T1000 (cell line): ENCODE results near the gene IL4R.
A peak's percentile ranks its signal among the peaks of the same experiment; 100 is the strongest.
"Not testable (repeated sequence)": the region's sequence is repeated elsewhere in the genome, so short reads cannot be mapped to it uniquely, and the experiment has no call there.

Experiments used
- DNase-seq: peaks from one replicate; lab custom pipeline; 2025; ENCODE audit warnings: mixed read lengths; lab: John Stamatoyannopoulos, UW

The IL4R gene

GRCh38 chr16:27313422-27314160 lies at the start of gene IL4R:
Gene IL4R, plus strand, starts transcription at chr16:27313974. Its CDS starts 26,230 bp downstream, at chr16:27340204.
- peak; percentile 30 for DNase-seq

DNA sequence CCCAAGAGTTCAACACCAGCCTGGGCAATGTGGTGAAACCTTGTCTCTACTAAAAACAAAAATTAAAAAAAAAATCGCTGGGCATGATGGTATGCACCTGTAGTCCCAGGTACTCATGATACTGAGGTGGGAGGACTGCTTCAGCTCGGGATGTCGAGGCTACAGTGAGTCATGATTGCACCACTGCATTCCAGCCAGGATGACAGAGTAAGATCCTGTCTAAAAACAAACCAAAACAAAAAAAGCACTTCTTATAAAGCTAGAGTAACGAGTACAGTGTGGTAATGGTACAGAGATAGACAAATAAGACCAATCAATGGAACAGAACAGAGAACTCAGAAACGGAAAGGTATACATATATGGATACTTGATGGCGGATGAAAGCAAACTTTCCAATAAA lies 49.6 kb upstream of the IL4R start:
- DNase-seq = no peak

DNA sequence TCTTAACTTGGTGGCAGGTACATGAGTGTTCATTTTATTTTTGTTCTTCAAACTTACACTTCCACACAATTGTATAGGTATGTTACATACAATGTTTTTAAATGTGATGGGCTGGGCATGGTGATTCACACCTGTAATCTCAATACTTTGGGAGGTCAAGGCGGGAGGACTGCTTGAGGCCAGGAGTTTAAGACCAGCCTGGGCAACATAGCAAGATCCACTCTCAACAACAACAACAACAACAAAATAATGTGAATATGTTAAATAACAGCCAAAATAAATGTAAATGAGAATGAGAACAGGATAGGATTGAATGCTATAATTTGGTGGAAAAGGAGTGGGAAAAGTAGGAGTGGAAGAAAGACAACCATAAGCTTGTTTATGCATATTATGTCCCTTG lies 47.8 kb upstream of the IL4R start:
- no peak for DNase-seq

GRCh38 chr16:27267037-27267677 lies 46.6 kb upstream of the IL4R start:
- DNase-seq = no peak

DNA sequence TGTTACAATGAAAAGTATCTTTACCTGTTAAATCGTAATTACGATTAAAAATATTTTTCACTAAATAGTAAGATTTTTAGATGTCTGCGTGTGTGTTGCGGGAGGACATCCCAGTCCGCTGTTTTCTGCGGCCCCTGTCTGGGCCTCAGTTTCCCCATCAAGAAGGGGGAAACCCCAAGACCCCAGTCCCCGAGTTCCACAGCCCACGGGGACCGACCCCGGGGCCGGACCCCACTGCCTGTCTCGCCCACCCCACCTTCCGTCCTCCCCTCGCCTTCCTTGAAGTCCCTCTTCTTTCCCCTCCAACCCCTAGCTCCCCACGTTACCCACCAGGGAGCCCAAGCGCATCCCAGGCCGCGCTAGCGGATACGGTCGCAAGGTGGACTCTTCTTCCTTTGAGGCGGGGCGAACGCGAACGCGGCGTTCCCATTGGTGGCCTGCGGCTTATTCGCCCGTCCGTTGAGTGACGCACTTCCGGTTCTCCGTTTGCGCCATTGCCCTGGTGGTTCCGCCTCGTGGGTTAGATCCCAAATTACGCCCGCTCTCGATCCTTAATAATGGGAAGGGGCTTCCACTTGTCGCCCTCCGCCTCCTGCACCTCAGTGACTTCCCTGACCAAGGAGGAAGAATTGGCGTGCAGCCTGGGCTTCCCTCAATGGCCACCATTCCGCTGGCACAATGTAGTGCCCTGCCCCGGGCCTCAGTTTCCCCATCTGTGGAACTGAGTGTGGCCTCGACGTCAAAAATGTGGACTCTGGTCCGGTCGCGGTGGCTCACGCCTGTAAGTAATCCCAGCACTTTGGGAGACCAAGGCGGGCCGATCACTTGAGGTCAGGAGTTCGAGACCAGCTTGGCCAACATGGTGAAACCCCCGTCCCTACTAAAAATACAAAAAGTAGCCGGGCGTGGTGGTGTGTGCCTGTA lies 45.1 kb upstream of the IL4R start, which contains the start of gene NSMCE1:
TSS of gene NSMCE1 (minus strand) at position 397 of the 924 bp plus-strand sequence. CDS start 11,202 bp downstream, outside the sequence.
- peak; percentile 94 for DNase-seq

- DNase-seq = no peak
Measured at GRCh38 chr16:27269300-27270150, 44.2 kb upstream of the IL4R start.

GRCh38 chr16:27270349-27270748 lies 43.4 kb upstream of the IL4R start:
- DNase-seq = no peak

DNA sequence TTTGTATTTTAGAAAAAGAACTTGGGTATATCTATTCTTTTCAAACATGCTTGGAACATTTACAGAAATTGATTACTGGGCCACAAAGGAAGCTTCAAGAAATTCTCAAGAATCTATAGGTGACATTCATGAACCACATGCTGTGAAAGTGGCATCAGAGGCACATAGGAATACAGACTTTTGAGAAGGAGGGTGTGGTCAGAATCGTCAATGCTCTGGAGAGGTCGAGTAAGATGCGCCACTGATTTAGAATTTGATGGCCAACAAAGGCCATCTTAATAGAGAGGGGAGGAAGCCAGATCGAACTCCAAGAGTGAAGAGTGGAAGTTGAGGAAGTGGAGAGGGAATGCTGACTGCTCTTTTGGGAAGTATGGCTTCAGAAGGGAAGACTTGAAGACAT lies 41.7 kb upstream of the IL4R start:
- DNase-seq = no peak

DNA sequence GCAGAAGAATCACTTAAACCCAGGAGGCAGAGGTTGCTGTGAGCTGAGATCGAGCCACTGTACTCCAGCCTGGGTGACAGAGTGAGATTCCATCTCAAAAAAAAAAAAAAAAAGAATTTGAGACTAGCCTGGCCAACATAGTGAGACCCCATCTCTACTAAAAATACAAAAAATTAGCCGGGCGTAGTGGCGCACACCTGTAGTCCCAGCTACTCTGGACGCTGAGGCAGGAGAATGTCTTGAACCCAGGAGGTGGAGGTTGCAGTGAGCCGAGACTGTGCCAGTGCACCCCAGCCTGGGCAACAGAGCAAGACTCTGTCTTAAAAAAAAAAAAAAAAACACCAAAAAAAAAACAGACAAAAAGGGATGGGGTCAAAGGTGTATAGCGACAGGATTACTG lies 41.1 kb upstream of the IL4R start:
- DNase-seq = not testable (repeated sequence)

GRCh38 chr16:27273330-27273669 lies 40.5 kb upstream of the IL4R start:
- DNase-seq = no peak

- peak; percentile 68 for DNase-seq
Measured at GRCh38 chr16:27273670-27274423, 39.9 kb upstream of the IL4R start.

DNA sequence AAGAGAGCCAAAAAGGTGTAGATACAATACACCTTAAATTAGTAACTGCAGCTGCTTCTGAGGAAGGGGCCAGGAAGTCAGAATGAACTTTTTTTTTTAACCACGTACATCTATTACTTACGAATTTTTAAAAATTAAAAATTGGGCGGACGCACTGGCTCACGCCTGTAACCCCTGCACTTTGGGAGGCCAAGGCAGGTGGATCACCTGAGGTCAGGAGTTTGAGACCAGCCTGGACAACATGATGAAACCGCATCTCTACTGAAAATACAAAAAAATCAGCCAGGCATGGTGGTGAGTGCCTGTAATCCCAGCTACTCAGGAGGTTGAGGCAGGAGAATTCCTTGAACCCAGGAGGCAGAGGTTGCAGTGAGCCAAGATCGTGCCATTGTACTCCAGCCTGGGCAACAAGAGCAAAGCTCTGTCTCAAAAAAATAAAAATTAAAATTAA lies 39.3 kb upstream of the IL4R start:
- DNase-seq = not testable (repeated sequence)

GRCh38 chr16:27275394-27275793 lies 38.4 kb upstream of the IL4R start:
- DNase-seq = no peak

DNA sequence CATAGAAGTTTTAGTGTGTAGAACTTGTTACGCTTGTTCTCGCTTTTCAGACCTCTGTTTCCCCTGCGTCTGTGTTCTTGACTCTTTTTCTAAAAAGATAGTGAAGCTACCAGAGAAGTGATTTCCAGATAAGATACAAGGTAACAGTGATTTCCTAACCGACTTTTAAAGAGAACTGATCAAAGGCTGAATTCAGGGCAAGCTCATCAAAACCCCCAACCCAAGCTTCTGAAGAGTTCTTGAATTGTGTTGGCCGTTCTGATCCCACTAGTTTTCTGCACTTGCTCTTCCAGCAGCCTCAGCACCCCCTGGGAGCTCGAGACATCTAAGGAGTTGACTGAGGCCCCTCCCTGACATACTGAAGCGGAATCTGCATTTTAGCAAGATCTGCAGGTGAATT lies 32.5 kb upstream of the IL4R start:
- no peak for DNase-seq

DNA sequence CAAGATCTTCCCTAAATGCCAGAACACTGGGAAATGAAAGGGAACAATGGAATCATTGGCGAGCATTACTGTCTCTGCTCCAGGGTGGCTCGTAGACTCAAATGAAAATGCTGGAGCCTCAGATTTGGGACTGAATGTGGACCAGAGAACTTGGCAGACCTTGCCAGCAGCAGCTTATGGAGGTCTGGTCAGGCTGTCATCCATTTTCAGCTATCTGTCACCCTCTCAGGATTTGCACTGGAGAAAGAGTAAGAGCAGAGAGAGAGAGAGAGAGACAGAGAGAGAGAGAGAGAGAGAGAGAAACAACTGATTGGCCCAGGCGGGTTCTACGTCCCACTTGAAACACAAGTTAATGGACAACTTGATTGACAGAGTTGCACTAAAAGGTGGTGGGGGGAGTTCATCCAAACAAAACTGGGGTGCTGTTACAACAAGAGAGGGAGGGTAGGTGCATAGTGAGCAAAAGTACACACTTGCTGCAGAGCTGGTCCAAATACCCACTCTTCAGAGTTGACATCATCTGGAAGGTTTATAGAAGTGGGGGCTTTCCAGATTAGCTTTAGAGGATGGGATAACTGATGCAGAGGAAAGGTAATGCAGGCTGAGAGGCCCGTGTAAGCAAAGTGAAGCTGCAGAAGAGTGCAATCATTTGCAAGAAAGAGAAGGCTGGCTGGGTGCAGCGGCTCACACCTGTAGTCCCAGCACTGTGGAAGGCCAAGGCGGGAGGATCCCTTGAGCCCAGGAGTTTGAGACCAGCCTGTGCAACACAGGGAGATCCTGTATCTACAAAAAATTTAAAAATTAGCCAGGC lies 28.7 kb upstream of the IL4R start:
- DNase-seq = no peak

- DNase-seq = no peak
Measured at GRCh38 chr16:27285676-27286196, 28.0 kb upstream of the IL4R start.

GRCh38 chr16:27286451-27286850 lies 27.3 kb upstream of the IL4R start:
- peak; percentile 77 for DNase-seq

GRCh38 chr16:27287051-27287811 lies 26.5 kb upstream of the IL4R start:
- DNase-seq = no peak

DNA sequence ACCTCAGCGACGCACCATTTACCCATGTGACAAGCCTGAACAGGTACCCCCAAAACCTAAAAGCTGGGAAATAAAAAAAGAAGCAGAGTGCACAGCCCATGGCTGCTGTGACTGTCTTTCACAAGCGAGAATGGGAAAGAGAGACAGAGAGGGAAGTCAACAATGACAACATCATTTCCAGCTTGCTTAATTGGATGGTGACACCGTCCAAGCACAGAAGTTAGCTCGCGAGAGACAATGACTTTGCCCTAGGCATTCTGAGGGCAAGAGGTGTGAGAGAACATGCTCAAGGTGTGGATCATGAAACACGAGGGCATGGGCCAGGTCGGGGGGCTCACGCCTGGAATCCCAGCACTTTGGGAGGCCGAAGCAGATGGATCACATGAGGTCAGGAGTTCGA lies 25.9 kb upstream of the IL4R start:
- no peak for DNase-seq
